NCI-H774 (cell line): ENCODE measurements around the gene LPIN1.
A peak's percentile ranks its signal among the peaks of the same experiment; 100 is the strongest.
"Not testable (repeated sequence)": the region's sequence is repeated elsewhere in the genome, so short reads cannot be mapped to it uniquely, and the experiment has no call there.

Experiments
- DNase-seq: peaks from one replicate; lab custom pipeline; 2025; lab: John Stamatoyannopoulos, UW

Gene LPIN1

GRCh38 chr2:11716689-11717321 is 29.6 kb upstream of the LPIN1 start:
- DNase-seq, result no peak

GRCh38 chr2:11717623-11718022 is 28.8 kb upstream of the LPIN1 start:
- no peak for DNase-seq

DNA sequence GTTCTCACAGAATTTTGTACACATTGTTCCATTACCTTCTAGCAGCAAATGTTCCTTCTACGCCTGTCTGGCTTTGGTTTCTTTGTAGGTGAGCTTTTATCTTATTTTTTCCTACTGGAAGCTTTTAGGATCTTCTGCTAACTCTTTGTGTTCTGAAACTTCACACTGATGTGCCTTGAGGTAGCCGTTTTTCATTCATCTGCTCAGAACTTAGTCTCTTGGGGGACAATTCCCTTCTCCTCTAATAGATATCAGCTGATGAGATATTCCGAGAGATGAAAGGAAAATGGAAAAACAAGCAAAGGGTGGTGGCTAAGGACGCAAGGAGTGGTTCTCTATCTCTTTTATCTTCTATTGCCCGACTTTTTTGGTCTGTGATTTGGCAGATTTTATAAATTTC is 27.8 kb upstream of the LPIN1 start:
- no peak for DNase-seq

- DNase-seq, result no peak
These were observed 27.0 kb upstream of the LPIN1 start for GRCh38 chr2:11719230-11719977.

- DNase-seq, result no peak
These were observed 25.7 kb upstream of the LPIN1 start for GRCh38 chr2:11720752-11721151.

GRCh38 chr2:11722292-11723060 is 24.0 kb upstream of the LPIN1 start:
- DNase-seq, result no peak

DNA sequence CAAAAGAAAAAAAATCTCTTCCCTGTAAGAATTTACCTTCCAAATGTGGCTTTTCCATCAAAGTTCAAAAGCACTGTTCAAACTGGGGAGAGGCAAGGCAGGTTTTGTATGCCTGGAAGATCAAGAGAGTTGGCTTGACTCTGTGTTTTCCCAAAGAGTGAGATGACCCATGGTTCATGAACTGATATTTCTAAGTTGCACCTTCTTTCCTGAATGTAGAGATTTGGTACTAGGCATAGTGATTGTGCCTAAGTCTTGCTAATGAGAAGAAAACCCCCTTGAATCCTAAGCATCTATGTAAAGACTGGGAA is 23.4 kb upstream of the LPIN1 start:
- DNase-seq, result no peak

DNA sequence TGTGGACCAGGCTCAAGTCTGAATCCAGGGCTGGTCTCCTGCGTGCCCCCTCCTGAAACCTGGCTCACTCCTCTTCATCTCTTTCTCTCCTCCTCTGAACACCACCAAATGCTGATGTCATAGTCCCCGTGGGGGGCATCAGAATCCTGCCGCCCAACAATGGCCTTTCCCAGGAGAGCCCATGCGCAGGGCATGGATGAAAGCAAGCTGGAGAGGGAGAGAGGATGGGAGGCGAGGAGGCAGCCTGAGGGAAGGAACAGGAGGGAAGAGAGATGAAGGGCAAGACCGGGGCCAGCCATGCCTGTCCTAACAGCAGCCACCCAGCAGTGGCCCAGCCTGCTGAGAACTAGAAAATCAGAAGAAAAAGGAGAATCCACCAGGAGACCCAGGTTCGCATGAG is 22.3 kb upstream of the LPIN1 start:
- DNase-seq, result no peak

- no peak for DNase-seq
These were observed 20.0 kb upstream of the LPIN1 start for GRCh38 chr2:11726384-11726783.

GRCh38 chr2:11729362-11730212 is 16.8 kb upstream of the LPIN1 start:
- no peak for DNase-seq

GRCh38 chr2:11731214-11731984 is 15.0 kb upstream of the LPIN1 start:
- not testable (repeated sequence) for DNase-seq

- no peak for DNase-seq
These were observed 13.8 kb upstream of the LPIN1 start for GRCh38 chr2:11732587-11732986.

DNA sequence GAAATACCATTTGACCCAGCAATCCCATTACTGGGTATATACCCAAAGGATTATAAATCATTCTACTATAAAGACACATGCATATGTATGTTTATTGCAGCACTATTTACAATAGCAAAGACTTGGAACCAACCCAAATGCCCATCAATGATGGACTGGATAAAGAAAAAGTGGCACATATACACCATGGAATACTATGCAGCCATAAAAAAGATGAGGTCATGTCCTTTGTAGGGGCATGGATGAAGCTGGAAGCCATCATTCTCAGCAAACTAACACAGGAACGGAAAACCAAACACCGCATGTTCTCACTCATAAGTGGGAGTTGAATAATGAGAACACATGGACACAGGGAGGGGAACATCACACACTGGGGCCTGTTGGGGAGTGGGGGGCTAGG is 8.6 kb upstream of the LPIN1 start:
- not testable (repeated sequence) for DNase-seq

GRCh38 chr2:11738589-11739436 is 7.6 kb upstream of the LPIN1 start:
- DNase-seq, result no peak

DNA sequence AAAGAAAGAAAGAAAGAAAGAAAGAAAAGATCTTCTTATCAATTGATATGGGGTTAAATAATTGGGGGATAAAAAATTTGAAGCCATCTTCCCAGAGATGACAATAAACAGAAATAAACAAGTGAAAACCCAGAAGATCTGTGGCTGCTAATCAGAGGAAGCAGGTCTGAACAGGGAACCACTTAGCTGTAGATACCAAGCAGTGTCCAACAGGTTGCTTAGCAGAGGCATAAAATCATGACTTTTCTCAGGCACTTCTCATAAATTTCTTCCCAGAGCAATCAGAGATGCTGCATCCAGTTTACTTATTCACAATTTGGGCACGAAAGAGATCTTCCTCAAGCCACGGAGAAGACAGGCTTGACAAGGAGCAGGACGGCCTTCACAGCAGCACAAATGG is 5.7 kb upstream of the LPIN1 start:
- DNase-seq, result no peak

- DNase-seq, result no peak
These were observed 4.1 kb upstream of the LPIN1 start for GRCh38 chr2:11742317-11742701.

DNA sequence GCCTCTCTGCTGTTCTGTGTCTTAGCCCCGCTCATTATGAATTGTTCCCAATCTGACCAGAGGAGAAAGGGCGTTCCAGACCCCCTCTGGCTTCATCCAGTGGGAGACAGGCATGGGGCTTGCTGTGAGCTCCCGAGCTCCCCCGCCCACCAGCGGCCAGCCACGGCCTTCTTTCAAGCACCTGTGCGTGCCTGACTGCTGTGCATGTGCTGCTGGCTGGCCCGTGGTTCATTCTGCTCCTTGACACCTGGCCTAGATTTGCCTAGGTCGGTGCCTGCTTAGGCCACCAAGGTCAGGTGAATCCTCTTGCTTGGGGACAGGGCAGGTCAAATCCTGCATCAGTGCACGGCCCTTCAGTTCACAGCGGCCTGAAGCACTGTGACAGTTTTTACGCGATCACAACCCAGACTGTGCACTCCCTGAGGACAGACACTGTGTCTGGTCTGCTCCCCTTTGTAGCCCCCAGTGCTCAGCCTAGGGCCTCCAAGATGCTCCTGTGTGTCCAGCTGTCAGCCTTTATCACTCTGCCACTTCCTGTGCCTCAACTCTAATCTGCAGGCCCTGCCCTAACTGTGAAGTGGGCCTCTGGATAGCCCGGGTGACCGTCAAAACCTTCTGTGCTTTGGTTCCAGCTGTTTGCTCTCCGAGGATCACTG is 3.6 kb upstream of the LPIN1 start:
- no peak for DNase-seq

GRCh38 chr2:11743366-11743765 is 3.1 kb upstream of the LPIN1 start:
- DNase-seq, result no peak

DNA sequence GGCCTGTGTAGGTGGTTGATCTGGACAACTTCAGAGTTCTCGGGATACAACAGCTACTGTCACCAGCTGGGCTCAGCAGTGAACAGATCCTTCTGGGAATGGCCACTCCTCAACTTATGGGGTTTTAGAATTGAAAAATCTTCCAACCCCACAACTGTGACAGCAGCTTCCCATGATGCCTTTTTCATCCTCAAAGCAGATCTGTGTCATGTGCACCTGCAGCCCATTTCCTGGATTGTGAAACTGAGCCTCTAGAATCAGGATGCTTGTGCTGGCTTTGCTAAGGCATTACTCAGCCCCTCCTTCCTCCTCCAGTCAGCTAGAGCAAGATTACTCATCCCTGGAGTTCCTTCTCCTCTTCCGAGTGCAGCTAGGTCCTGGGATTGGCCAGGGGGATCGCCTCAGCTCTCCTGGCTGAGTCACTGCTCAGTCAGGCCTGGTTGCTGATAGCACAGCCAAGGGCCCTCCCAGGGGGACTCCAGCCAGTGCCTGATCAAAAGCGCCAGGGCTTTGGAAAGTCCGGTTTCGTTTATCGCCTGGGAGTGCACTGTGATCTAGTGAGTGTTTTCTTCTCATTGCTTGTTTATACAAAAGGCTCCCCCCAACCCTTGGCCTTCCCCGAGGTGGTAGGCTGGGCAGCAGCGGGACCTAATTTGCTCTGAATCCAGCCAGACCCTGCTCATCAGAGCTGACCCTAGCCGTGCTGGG is 2.4 kb upstream of the LPIN1 start:
- peak; percentile 87 for DNase-seq
